Parathyroid adenoma (tissue), 2 donors: ENCODE measurements around the gene GREM1.

ENCODE experiments used
- H2AFZ ChIP-seq: fragments of 300-600 bp; sonication (generic); one replicate; pipeline ENCODE4 v1.7.0; 2017; ENCODE audit warnings: antibody characterized with exemption, mild to moderate bottlenecking
- H3K27ac ChIP-seq: fragments of 300-600 bp; sonication (generic); one replicate; pipeline ENCODE4 v1.7.0; 2017
- H3K27me3 ChIP-seq: fragments of 300-600 bp; sonication (generic); one replicate; pipeline ENCODE4 v1.7.0; 2017; ENCODE audit warnings: low read length; ENCODE audit not compliant: control insufficient read depth, insufficient read depth
- H3K36me3 ChIP-seq: fragments of 300-600 bp; sonication (generic); one replicate; pipeline ENCODE4 v1.7.0; 2017; ENCODE audit warnings: low read length; ENCODE audit not compliant: control insufficient read depth, insufficient read depth
- H3K4me1 ChIP-seq: fragments of 300-600 bp; sonication (generic); one replicate; pipeline ENCODE4 v1.7.0; 2017; ENCODE audit warnings: control low read depth
- H3K4me2 ChIP-seq: fragments of 300-600 bp; sonication (generic); one replicate; pipeline ENCODE4 v1.7.0; 2017; ENCODE audit warnings: low read length
- H3K4me3 ChIP-seq: fragments of 300-600 bp; sonication (generic); one replicate; pipeline ENCODE4 v1.7.0; 2017; ENCODE audit warnings: low read depth, low read length
- H3K79me2 ChIP-seq: fragments of 300-600 bp; sonication (generic); one replicate; pipeline ENCODE4 v1.7.0; 2017; ENCODE audit warnings: control low read depth
- H3K9ac ChIP-seq: fragments of 300-600 bp; sonication (generic); one replicate; pipeline ENCODE4 v1.7.0; 2017; ENCODE audit warnings: mild to moderate bottlenecking
- H3K9me3 ChIP-seq: fragments of 300-600 bp; sonication (generic); one replicate; pipeline ENCODE4 v1.7.0; 2017; ENCODE audit warnings: low read length; ENCODE audit not compliant: control insufficient read depth
- TF ChIP-seq, protein P1 (sequence below): fragments of 300-600 bp; sonication (generic); IDR thresholded peaks from one replicate; pipeline ENCODE4 v1.7.0; 2017; ENCODE audit warnings: antibody characterized with exemption, mild to moderate bottlenecking
- donor health status: primary hyperparathyroidism.

The GREM1 gene

DNA sequence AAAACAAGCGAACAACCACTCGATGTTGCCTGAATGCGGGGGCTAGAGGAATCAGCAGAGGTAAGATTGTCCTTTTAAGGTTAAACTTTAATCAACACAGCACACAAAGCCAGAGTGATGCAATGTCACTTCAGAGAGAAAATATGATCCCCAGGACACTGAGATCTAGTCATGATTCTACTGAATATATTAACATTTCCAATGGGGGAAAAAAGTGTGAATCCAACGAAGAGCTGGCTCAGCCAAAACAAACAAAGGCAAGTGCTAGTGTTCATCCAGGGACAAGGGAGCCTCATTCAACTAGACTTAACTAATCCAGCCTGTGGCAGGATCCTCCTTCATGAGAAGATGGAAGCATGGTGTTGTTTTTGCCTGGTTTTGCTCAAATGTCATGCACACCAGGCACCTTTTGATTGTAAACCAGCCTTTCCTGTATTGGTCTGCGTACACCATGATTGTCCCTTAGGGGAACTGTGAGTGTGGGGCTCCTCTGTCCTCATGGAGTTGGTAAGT lies 40.5 kb upstream of the GREM1 start:
- H3K4me1 ChIP-seq: no peaks in the 10 kb centered on the region
- TF ChIP-seq, protein P1, sequence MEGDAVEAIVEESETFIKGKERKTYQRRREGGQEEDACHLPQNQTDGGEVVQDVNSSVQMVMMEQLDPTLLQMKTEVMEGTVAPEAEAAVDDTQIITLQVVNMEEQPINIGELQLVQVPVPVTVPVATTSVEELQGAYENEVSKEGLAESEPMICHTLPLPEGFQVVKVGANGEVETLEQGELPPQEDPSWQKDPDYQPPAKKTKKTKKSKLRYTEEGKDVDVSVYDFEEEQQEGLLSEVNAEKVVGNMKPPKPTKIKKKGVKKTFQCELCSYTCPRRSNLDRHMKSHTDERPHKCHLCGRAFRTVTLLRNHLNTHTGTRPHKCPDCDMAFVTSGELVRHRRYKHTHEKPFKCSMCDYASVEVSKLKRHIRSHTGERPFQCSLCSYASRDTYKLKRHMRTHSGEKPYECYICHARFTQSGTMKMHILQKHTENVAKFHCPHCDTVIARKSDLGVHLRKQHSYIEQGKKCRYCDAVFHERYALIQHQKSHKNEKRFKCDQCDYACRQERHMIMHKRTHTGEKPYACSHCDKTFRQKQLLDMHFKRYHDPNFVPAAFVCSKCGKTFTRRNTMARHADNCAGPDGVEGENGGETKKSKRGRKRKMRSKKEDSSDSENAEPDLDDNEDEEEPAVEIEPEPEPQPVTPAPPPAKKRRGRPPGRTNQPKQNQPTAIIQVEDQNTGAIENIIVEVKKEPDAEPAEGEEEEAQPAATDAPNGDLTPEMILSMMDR: no peak
- no peak overlapping the region for H3K4me3 ChIP-seq
- H3K27ac ChIP-seq: peak overlapping the region; percentile 22
- no peaks in the 10 kb centered on the region for H3K36me3 ChIP-seq
- no peaks in the 10 kb centered on the region for H3K79me2 ChIP-seq
- H3K27me3 ChIP-seq: no peaks in the 10 kb centered on the region
- H3K9ac ChIP-seq: no peak overlapping the region
- no peaks in the 10 kb centered on the region for H3K9me3 ChIP-seq
- H3K4me2 ChIP-seq: no peak overlapping the region
- no peak overlapping the region for H2AFZ ChIP-seq

DNA sequence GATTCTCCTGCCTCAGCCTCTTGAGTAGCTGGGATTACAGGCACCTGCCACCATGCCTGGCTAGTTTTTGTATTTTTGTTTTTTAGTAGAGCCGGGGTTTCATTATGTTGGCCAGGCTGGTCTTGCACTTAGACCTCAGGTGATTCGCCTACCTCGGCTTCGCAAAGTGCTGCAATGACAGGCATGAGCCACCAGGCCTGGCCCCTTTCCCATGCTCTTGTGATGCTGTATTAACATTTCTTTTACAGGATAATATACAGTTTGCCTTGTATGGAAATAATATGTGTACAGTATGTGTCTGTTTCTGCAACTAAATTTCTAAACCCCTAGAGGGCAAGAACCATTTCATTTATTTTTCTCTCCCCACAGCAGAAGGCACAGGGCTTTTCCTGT lies 38.5 kb upstream of the GREM1 start:
- TF ChIP-seq, protein P1: no peak
- H3K9ac ChIP-seq: no peak overlapping the region
- H3K36me3 ChIP-seq: no peaks in the 10 kb centered on the region
- H2AFZ ChIP-seq: no peak overlapping the region
- H3K9me3 ChIP-seq: no peaks in the 10 kb centered on the region
- no peaks in the 10 kb centered on the region for H3K4me1 ChIP-seq
- H3K4me2 ChIP-seq: no peak overlapping the region
- H3K27ac ChIP-seq: no peak overlapping the region
- no peaks in the 10 kb centered on the region for H3K79me2 ChIP-seq
- H3K27me3 ChIP-seq: no peaks in the 10 kb centered on the region
- no peak overlapping the region for H3K4me3 ChIP-seq

DNA sequence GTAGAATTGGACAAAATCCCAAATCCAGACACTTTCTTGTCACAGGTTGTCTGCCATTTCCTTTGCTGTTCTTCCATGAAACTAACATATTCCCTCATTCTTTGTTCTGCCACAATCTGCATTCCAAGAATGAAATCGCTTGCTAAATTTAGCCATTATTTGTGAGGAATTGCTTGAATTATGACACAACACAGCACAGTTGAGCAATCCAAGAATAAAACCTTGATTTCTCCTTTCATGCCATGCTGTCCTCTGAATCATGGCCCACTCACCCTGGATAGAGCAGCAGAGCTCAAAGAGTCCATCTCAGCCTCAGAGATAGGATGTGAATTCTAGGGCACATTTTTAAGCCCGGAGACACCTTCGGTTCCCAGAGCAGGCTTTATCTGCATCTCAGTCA lies 35.2 kb upstream of the GREM1 start:
- TF ChIP-seq, protein P1: no peak
- Histone ChIP-seq H3K79me2 (no peaks in the 10 kb centered on the region), H3K27me3 (no peaks in the 10 kb centered on the region), H3K4me2 (no peak overlapping the region), H3K4me3 (no peak overlapping the region), H3K9ac (no peak overlapping the region), H3K36me3 (no peaks in the 10 kb centered on the region), H3K27ac (no peak overlapping the region), H2AFZ (no peak overlapping the region), H3K4me1 (no peaks in the 10 kb centered on the region), H3K9me3 (no peaks in the 10 kb centered on the region)

DNA sequence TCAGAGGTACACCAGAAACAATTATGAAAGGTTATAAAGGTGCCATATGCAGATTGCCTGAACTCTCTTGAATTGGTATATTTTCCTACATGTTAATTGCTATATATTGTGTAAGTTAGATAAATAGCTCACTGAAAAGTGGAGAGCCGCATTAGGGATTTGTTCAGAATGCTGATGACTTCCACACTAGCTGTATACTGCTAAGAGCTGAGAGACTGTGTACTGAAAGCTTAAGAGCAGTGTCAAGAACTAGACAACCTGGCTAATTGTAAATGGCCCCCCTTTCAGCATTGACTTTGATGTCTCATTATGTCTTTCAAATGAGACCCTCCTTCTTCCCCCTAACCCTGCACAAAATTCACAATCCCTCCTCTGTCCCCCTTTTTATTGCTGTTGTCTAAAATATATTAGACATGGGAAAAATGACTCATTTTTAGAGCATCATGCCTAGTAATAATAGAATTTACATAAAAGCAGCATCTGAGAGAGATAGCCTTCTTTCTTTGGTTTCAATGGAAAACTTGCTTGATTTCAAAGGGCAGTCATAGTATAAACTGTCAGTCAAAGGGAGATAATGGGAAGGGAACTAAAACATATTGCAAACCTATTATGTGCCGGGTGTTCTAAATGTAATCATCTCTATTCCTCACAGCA lies 34.7 kb upstream of the GREM1 start:
- H3K27me3 ChIP-seq: no peaks in the 10 kb centered on the region
- no peak overlapping the region for H3K27ac ChIP-seq
- no peaks in the 10 kb centered on the region for H3K4me1 ChIP-seq
- TF ChIP-seq, protein P1: no peak
- no peak overlapping the region for H3K4me2 ChIP-seq
- H3K79me2 ChIP-seq: no peaks in the 10 kb centered on the region
- no peaks in the 10 kb centered on the region for H3K9me3 ChIP-seq
- H3K36me3 ChIP-seq: no peaks in the 10 kb centered on the region
- no peak overlapping the region for H2AFZ ChIP-seq
- no peak overlapping the region for H3K9ac ChIP-seq
- no peak overlapping the region for H3K4me3 ChIP-seq

DNA sequence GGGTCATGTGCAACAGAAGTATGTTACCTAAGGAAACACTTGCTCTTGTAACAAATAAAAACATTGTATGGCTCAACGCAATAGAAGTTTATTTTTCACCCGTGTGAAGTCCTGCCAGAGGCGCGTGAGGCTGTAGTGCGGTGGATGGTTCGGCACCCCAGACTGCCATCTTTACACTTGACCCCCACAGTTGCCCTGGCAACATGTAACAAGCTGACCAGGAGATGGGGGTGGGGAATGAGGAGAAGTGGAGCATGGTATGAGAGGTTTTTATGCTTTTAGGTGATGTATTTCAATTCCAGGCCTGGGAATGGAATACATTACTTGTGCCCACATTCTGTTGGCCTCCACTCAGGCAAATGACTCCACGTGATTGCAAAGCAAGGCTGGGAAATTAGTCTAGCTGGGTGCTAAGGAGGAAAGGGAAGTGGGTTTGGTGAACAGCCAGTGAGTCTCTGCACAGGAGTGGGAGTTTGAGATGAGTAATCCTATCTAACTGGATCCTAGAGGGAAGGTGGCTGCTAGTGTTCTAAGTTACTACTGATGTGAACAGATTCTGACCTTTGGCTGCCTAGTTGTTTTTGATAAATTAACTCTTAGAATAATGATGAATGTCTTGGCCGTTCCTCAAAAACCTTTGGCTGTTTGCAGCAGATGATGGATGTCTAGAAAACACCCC lies 33.8 kb upstream of the GREM1 start:
- TF ChIP-seq, protein P1: no peak

More for the DNA sequence above, 33.8 kb upstream of the GREM1 start:
- no peaks in the 10 kb centered on the region for H3K79me2 ChIP-seq
- no peak overlapping the region for H3K9ac ChIP-seq
- no peaks in the 10 kb centered on the region for H3K4me1 ChIP-seq
- no peak overlapping the region for H3K4me2 ChIP-seq
- no peak overlapping the region for H2AFZ ChIP-seq
- no peaks in the 10 kb centered on the region for H3K36me3 ChIP-seq
- no peaks in the 10 kb centered on the region for H3K27me3 ChIP-seq
- H3K4me3 ChIP-seq: no peak overlapping the region
- no peaks in the 10 kb centered on the region for H3K9me3 ChIP-seq
- H3K27ac ChIP-seq: no peak overlapping the region
